G401 (cell line): ENCODE measurements around the gene ATP1B3. TPM values are rescaled to one million over a fixed set of nuclear protein-coding genes. Genes with fewer than 3 reads are reported as not detected.

Experiments
- DNase-seq: peaks from one replicate; pipeline ENCODE4 v3.0.0-alpha.2; 2015; ENCODE audit warnings: low spot score
- in situ Hi-C: cut with HindIII; loops from 2 replicates; pipeline ENCODE4 v1.10.0; 2016; ENCODE audit warnings: low sequenced_read_pairs, mixed read lengths
- total RNA-seq: library from RNA; depleted of rRNA; stranded (reverse); fragments of >200 nt; shearing (Covaris generic); gene quantifications from 2 replicates; pipeline ENCODE4 v1.2.3, GENCODE V29; 2014

The ATP1B3 gene
- total RNA-seq, 1 experiment from 2014 or later: 51.0 TPM

DNA sequence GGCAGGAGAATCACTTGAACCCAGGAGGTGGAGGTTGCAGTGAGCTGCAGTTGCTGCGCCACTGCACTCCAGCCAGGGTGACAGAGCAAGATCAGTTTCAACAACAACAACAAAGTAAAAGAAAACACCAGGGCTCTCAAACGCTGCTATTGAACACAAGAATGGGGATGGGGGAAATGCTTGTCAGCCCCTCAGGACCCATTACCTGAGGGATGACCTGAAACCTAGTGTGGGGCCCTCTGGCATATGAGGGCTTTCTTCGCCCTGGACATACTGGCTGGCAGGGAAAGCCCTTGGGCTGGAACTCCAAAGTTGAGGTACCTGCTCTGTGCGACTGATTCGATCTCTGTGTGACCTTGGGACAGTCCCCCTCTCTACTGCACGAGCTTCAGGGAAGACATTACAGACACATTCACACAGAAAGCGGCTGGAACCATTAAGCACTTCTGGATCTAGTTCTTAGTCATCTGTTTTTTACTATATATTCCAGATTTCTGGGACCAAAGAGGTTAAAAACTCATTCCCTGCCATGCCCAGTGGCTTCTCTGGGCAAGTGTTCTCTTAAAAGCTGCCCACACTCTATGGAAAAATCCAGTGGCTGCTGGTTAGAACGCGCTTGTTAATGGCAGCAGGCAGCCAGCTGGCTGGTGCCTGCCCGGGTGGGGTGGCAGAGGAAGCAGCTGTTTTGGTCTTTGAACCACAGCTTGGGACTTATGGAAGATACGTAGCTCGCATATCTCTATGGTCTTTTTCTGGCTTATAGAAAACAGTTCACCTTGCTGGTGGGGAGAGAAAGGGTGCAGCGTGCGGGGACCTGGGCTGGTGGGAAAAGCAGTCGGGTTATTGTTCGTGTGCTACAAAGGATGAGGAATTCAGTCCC lies 57.2 kb downstream of the ATP1B3 start:
- no peak for DNase-seq
- in situ Hi-C loops: no loop called here

DNA sequence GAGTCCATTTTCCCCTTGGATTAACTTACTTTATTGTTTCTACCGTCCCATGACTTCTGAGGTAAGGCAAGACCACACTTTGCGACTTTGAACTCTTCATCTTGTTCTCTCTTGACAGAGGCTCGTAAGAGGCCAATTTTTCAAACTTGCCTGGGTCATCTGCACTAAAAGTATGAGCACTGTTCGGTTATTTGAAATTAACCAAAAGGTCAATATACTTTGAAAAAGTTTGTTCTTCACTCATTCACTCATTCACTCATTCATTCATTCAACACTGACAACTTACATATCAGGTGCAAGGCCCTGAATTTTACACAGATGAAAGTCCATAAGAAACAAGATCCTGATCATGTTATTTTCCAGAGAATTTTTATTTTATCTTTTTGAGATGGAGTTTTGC lies 57.9 kb downstream of the ATP1B3 start:
- in situ Hi-C loops: no loop called here
- DNase-seq: no peak

DNA sequence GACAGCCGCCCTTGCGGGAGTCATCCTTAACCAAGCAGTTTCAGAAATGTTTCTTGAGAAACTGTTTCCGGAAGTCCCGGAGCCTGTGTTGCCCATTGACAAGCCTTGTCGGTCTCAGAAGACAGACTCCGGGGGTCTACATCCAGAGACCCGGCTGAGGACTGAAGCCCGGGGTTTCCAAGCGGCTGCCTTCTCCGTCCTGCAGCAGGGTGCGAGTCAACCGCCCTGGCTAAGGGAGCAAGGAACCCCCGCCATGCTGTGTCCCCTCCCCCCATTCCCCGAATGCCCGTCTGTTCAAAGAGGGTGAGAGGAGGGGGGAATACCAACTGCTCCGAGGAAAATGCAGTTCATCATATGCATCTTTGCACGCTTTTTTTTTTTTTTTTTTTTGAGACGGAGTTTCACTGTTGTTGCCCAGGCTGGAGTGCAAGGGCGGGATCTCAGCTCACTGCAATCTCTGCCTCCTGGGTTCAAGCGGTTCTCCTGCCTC lies 61.6 kb downstream of the ATP1B3 start:
- in situ Hi-C loops: no loop called here
- DNase-seq: no peak

DNA sequence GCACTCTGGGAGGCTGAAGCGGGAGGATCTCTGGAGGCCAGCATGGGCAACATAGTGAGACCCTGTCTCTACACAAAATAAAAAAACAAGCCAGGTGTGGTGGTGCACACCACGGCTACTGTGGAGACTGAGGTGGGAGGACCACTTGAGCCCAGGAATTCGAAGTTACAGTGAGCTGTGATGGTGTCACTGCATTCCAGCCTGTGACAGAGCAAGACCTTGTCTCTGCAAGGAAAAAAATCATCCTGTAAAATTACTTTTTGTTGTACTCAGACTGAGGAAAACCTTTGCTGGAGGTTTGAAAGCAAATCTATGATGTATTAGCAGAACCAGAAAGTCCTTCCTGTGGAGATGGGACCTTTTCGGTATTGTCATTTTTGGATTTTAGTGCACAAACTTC lies 63.3 kb downstream of the ATP1B3 start:
- in situ Hi-C loops: no loop called here
- no peak for DNase-seq

DNA sequence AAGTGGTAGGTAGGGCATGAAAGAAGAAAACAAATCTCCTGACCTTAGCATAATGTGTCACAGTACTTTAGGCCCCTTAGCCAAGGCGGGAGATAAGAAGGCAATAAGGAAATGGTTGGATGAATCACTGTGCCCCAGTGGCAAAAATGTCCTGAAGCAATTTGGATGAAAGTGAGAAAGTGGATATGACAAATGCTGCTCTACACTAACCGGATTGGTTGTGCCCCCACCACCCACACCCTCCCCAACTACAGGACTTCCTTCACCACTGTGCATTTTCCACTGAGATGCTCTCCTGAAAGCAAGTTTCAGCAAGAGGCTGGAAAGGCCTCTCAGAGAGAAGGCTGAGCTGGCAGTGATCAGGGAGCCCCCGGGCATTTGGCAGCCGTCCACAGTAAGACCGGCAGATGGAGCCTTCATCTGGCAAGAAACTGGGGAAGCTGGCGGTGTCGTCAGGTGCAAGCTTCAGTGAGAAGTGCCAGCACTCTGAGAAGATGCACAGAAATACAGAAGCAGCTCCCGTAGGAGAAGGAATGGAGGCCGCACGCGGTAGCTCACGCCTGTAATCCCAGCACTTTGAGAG lies 63.8 kb downstream of the ATP1B3 start:
- DNase-seq: peak; percentile 97
- in situ Hi-C loops: no loop called here

DNA sequence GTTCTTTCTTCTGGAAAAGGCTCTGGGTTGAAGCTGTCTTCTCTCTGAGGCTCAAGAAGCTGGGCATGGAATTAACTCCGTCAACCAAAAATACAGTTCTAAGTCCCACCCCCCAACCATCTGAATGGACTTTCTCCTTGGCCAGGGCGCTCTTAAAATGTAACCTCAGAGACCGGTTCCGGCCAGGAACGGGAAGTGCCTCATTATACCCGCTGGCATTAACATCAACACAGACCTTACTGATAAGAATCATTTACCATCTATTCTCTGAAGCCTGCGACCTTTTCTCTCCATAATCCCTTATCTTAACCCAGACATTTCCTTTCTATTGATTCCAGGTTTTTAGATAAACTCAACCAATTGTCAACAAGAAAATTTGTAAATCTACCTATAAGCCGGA lies 64.7 kb downstream of the ATP1B3 start:
- no peak for DNase-seq
- in situ Hi-C loops: no loop called here

DNA sequence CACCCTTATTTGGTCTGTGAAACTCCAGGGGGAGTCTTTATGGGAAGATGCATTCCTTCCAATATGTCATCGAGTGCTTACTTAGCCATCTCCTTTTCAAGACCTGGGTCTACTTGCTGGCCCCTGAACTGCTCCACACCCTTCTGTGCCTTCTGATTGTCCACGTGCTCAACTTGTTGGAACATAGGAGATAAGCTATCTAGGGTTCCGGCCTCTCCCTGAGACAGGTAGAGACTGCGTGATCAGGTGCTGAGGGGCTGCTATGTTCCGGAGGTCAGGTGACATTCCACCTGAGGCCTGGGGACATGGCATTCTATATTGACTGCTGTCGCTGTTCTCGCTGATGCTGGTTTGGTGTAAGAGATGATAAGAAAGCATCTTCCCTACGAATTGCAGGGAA lies 65.6 kb downstream of the ATP1B3 start:
- DNase-seq: no peak
- in situ Hi-C loops: no loop called here

DNA sequence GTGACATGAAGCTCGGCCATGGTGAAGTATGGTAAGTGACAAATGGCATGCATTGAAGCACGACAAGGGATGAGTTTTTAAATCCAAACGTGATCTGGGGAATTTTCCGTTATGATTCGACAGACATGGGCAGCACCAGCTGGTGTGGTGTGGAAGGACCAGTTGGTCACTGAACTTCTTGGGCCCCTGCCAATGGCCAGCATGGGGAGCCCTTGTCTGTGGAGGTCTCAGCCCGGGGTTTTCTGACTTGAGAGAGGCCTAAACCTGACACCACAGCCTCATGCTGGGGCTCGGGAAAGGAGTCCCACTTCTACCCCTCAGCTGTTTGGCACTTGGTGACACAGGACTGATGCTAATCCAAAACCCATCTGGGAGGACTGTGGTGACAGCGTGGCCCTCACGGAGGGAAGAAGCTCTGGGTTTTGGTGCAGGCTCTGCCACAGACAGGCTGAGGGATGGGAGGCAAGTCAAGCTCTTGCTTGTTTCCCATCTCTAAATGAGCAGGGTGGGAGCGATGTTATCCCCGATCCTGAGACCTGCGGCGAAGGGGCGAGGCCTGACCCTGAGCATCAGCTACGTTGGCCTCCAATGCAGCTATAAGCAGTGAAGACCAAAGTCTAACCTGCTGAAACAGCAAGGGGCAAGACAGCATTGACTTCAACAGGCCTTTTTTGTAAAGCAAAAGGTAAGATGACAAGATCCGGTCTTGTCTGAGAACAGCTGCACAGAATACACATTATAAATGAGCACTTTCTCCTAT lies 69.5 kb downstream of the ATP1B3 start:
- peak; percentile 93 for DNase-seq

DNA sequence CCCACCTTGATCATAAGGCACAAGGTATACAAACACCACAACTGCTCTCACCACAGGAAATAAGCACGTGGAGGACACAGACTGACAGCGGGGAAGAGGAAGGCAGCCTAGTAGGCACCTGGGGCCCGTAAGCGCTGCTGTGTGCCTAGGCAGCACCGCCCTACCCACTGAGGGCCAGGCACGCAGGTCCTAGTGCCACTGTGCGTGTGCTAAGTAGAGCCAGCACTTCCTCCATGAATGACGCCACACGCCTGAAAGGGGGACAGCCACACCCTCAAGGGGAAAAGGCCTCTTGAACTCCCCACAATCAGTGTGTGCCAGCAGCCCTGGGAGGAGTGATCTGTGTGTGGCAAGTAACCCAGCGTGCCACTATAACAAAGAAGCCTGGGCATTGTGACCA lies 73.0 kb downstream of the ATP1B3 start:
- no peak for DNase-seq
- in situ Hi-C loops: no loop called here

More for the DNA sequence above, 69.5 kb downstream of the ATP1B3 start:
- in situ Hi-C loops: no loop called here

DNA sequence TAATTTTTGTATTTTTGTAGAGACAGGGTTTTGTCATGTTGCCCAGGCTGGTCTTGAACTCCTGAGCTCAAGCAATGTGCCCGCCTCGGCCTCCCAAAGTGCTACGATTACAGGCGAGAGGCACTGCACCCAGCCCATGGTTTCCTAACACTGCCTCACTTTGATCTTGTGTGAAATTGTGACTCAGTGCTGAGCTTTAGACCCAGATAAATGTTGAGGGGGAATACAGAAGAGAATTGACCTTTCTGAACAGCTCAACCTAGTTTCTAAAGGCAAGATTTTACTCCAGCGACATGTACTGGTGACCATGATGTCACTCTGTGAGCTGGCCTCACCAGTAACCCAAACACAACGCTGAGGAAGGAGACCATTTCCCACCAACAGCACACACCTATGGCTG lies 73.5 kb downstream of the ATP1B3 start:
- no peak for DNase-seq
- in situ Hi-C loops: no loop called here

DNA sequence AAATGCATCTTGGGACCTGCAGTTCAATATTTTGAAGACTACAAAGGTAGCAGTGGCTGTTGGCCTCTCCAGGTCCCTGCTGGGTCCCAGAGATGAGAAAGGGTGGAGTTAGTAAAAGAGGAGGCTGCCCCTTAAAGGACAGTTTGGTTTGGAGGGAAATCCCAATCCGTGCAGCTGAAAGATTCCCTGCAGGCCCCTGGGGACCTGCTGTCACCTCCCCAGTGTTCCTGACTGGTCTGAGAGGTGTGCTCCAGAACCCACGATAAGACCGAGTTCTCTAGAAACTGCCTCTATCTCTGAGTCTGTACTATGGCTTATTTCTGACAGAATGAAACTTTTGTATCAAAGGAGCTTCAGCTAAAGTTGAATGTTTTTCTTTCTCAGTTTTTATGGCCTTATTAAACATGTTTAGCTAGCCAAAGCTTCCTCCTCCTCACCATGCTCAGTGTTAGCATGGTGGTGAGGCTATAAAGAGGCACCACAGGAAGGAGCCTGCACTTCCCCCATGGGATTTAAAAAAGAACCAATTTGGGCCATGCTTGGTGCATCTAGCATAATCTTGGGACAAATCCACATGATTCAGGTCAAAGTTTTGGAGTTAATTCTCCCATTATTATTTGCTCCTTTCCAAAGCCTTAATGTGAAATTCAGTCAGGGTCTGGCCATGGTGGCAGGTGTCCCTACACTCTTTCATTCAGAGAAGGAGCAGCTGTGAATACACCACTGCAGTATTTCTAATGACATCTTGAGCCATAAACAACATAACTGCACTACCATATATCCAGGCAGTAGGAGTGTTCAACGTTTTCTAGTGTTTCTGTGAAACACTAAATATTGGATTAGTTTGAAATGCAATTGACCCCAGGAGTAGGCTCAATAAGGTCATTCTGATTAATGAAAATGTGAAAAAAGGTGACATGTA lies 74.4 kb downstream of the ATP1B3 start:
- in situ Hi-C loops: no loop called here
- no peak for DNase-seq

DNA sequence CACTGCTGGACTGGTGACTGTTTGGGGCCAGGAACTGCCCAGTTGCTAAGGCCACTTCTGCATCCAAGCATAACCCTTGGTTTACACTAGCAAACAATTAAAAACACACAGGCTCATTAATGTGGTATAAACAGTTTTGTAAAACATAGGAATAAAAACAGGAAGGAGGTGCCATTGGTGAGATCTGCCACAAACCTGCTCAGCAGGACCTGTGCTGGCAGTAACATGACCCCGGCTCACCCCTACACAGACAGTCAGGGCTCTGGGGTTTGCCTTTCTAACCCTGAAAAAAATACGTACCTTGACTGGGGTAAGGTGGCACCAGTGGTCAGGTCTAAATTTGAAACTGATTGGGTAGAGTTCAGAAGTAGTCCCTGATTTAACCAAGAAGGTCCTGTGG lies 76.2 kb downstream of the ATP1B3 start:
- in situ Hi-C loops: no loop called here

DNA sequence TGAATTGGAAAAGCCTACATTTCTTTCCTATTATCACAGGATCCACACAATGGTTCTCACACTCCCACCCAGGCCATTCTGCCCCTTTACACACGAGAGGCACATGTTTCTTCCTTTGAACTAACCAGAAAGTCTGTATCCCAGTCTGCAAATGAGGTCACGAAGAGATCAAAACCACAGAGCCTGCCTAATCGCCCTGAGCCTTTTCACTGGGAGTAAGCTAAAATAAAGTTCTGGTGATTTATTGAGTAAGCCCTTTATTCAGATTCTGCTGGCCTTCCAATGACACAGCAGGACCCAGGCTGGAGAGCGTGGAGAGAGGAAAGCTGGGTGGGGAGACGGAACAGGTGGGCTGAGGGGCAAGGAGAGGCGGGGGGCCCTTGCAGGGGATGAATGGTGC lies 78.7 kb downstream of the ATP1B3 start:
- in situ Hi-C loops: no loop called here
- no peak for DNase-seq

More for the DNA sequence above, 76.2 kb downstream of the ATP1B3 start:
- DNase-seq: no peak

DNA sequence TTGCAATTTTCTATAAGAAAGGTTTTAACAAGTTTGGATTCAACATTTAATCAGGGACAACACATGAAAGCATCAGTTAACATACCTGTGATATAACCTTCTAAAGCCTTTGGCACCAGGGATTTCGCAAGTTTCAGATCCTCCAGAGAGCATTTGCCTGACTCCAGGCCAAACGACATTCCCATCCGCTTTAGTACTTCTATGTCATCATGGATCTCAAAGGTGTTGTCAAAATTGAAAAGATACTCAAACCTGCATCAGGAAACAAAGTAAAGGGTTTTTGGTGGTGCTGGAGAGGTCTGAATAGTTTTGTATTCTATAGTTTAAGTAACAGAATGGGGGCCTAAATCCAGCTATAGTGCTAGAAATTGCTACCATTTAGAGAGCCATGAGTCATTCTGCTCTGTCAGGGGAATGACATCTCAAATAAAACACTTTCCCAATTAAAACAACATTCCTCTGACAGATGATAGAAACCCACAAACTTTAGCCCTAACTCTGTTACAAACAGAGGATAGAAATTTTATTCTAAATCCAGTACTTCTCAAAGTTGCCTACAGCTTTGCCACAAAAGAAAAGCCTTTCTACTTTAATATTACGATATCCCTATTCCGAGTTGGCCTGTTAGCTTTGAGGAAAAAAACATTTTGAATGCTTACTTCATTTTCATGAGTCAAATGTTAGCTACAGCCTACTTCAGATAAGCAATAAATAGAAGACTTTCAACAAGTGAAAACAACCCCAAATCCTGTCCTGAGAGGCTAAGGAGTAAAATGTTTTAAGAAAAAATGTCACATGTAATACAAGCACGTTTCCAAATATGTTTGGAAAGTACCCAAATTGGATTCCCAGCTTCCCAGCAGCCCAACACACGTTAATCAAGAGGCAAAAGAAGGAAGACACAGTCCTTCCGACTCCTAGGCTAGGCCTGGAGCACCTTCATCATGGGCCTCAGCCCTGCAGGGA lies 83.4 kb downstream of the ATP1B3 start:
- in situ Hi-C loops: no loop called here
- DNase-seq: no peak

DNA sequence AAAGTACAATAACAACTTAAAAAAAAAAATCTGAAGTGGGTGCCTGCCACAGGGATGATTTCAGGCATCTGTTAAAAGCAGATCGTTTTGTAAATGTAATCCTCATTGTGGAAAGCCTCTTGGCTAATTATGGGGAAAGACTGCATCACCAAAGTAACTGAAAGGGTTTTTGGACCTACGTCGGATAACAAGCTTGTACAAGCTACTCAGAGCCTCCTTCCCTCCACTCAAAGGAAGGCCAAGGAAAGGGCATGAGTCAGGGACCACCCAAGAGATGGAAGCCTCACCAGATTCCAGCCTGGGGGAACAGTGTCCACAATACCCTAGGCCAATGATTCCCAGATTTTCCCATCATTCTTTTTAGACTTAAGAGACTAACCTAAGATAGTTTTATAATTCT lies 84.3 kb downstream of the ATP1B3 start:
- in situ Hi-C loops: no loop called here
- DNase-seq: no peak

DNA sequence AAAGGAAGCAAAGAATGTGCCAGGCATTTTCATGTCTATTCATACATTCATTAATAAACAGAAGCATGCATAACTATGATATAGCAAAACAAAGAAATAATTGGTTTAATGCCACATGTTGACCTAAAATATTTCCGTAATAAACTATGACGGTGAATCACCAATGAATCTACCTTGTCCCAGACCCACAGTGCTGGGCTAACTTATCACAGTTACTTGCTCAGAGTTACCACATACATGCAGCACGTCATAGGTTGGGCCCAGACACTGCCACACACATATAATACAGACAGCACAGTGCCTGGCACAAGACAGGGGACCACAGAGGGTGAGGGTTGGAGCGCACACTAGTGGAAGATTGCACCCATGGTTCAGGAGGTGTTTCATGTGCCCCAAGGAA lies 86.9 kb downstream of the ATP1B3 start:
- DNase-seq: no peak
- in situ Hi-C loops: no loop called here

DNA sequence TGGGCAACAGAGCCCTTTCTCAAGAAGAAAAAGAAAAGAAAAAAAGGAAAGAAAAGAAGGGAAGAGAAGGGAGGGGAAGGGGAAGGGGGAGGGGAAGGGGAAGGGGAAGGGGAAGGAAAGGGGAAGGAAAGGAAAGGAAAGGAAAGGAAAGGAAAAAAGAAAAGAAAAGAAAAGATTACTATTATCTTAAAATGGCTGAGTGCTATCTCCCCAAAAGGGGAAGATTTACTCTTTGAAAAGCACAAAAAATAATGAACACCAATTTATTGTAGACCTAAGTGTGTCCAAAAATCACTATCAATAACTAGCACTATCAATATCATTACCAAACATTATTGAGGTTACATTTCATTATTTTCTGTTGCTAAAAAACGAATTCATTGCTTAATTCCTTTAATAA lies 89.0 kb downstream of the ATP1B3 start:
- no peak for DNase-seq
- in situ Hi-C loops: no loop called here

DNA sequence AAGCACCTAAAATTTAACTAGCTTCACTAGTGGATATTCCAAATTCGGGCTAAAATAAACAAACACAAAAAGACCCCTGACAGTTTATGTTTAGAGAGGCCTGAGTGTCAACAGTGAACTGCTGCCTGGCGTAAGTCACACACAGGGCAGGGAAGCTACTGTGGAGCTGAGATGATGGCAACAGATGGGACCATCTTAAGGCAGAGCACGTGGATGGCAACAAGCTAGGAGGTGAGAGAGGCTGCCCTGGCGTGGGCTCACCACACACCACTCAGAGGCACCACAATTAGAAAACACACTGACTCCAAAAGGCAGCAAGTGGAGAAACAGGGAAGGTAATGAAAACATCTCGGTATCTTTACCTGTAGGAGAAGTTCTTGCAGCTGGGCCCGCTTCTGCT lies 93.3 kb downstream of the ATP1B3 start:
- in situ Hi-C loops: no loop called here
- DNase-seq: peak; percentile 60
